GM18861 (cell line): ENCODE measurements around the gene ZNF212.

Experiments
- ATAC-seq: cut with Tn5 transposase; IDR thresholded peaks from one replicate; pipeline ENCODE4 v1.9.1; 2021; ENCODE audit not compliant: unreplicated experiment

ZNF212 gene

DNA sequence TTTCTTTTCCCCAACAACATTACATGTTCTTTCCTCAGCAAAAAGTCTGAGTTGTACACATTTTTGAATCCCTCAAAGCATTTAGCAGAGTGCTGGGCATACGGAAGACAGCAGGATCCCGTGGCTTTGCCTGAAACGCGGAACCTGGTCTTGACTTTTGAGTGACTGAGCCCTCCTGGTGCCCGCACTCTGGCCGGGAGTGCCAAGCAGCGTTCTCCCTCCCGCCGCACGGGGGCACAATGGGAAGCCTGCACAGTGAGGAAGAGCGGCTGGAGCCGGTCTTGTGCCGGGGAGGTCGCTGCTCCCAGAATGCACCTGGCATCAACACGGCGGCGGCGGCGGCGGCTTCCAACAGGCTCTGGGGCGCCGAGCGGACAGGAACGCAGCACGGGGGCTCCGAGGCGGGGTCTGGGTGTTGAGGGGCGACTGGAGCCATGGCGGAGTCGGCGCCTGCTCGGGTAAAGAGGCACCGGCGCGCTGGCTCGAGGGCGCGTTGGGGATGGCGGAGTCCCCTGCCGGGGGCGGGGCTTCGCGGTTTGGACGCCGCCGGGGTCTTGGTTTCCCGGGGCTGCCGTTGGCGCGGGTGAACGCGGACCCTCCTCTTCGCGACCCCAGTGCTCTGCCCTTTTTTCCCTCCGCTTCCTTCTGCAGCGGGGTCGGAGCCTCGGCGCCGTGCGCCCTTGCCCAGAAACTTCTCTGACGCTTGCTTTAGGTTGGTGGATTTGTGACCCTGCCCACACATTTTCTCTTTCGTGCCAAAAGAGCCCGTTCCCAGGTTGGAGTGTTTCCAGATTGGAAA is at the start of gene ZNF212:
Gene ZNF212, plus strand, starts transcription at position 307 of the 799 bp plus-strand sequence. Its CDS starts 128 bp downstream, at position 435.
- peak; percentile 99 for ATAC-seq

GRCh38 chr7:149191851-149192250 is 47.6 kb upstream of the ZNF212 start:
- no peak for ATAC-seq

DNA sequence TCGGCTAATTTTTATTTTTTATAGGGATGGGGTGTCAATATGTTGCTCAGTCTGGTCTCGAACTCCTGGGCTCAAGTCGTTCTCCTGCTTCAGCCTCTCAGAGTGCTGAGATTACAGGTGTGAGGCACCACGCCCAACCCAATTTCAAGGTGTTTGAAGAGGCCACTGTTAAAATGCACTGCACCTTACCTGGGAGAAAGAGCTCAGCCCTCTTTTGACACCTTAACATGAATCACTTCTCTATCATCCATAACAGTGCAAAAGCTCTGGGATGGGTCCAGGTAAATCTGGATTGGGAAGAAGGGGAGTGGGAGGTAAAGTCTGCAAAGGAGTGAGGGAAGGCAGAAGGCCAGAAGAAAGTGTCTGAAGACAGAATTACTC is 44.7 kb upstream of the ZNF212 start:
- no peak for ATAC-seq

- ATAC-seq: peak; percentile 87
Observed at GRCh38 chr7:149195180-149196150, 44.0 kb upstream of the ZNF212 start, which contains the start of gene ZNF282. Gene ZNF282 (plus strand): TSS chr7:149195546. CDS start chr7:149195590, 44 bp downstream.

DNA sequence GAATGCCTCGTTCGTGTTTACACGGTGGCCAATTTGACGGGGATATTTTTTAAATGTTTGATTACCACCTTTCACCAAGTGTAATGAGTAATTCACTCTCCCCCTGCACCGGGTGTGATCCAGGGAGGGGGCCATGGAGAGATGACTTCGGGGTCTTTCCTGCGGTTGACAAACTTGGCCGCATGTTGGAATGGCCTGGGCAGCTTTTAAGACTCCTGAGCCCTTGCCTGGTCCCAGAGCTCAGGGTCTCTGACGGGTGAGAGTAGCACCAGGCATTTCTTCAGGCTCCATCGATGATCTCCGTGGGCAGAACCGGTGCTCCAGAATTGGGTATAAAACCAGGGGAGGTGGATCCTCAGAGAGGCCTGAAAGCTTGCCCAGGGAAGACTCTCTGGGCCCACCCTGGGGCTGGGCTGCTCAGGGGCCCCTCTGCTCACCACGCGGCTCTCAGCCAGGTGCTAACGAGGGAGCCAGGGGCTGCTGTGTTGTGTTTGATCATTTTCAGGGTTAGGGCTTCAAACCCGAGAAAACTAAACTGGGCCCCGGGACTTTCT is 43.2 kb upstream of the ZNF212 start:
- ATAC-seq: no peak

- ATAC-seq: no peak
Observed at GRCh38 chr7:149196705-149197171, 42.7 kb upstream of the ZNF212 start.

DNA sequence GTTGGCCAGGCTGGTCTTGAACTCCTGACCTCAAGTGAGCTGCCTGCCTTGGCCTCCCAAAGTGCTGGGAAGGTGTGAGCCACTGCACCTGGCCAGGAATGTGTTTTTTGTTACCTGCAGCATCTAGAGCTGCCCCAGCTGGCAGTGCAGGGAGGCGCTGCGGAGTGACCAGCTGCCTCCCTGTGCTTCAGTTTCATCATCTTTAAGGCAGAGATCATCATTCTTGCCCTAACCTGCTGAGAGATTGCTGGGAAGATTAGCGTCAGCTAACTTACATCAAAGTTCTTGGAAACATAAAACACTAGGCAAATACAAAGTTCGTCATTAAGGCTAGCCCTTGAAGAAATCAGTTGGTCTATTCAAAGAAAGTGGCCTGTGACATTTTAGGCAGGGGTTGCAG is 41.8 kb upstream of the ZNF212 start:
- ATAC-seq: no peak

DNA sequence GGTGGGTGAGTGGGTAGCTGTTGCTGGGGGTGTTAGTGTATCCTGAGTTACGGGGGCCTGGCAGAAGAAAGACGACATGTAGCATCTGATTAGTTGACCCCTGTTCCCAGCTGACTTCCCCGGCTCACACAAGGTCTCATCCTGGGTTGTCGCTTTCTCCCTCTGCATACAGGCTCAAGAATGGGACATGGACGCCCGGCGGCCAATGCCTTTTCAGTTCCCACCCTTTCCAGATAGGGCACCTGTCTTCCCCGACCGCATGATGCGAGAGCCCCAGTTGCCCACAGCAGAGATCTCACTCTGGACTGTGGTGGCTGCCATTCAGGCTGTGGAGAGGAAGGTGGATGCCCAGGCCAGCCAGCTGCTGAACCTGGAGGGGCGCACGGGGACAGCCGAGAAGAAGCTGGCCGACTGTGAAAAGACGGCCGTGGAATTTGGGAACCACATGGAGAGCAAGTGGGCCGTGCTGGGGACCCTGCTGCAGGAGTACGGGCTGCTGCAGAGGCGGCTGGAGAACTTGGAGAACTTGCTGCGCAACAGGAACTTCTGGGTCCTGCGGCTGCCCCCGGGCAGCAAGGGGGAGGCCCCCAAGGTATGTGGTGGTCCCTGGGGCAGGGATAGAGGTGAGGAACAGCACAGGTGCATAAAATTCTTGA is 41.2 kb upstream of the ZNF212 start:
- ATAC-seq: no peak

DNA sequence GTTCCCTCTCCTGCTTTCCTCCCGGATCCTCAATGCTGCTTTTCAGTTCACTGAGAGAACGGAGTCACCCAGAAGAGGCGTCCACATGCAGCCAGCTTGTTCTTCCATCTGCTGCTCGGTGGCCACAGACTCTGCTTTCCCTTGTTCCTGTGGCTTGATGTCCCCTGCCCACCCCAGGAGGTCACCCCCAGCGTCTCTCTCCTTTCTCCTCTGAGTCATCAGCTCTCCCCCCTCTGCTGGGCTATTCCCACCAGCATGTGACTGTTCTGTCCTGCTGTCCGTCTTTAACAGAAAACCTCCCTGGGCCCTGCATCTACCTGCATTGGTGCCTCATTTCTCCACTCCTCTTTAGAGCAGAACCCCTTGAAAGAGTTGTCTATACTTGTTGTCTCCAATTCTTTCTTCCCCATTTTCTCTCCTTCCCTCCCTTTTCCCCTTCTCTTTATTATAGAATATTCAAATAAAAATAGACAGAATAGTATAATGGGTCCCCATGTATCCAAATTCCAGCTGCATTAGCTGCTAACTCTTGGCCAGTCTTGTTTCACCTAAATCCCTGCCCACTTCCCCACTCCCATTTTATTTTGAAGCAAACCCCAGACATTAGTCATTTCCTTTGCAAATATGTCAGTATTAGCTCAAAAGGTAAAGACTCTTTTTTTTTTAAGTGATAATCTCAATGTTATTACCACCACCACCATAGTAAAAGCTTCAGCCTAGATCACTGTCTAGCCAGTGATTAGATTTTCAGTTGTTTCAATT is 40.0 kb upstream of the ZNF212 start:
- no peak for ATAC-seq

DNA sequence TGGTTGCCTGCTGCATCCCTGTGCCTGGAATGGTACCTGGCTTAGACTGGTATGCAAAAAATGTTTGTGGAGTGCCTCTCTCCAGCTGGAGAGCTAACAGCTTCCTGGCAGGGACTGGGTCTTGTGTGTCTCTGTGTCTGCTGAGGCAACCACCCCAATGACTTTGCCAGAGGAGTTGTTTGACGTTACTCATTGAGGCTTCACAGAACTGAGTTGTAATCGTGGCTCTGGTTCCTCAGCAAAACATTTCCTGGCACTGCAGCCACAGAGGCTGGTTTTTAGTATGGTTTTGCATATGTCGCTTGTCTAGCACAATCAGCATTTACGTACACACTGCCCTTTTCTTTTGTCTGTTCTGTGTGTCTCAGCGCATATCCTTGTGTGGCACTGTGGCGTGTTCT is 36.6 kb upstream of the ZNF212 start:
- no peak for ATAC-seq

- no peak for ATAC-seq
Observed at GRCh38 chr7:149205690-149206381, 33.6 kb upstream of the ZNF212 start.

GRCh38 chr7:149207324-149208035 is 32.0 kb upstream of the ZNF212 start:
- no peak for ATAC-seq

- no peak for ATAC-seq
Observed at GRCh38 chr7:149209518-149210269, 29.8 kb upstream of the ZNF212 start.

DNA sequence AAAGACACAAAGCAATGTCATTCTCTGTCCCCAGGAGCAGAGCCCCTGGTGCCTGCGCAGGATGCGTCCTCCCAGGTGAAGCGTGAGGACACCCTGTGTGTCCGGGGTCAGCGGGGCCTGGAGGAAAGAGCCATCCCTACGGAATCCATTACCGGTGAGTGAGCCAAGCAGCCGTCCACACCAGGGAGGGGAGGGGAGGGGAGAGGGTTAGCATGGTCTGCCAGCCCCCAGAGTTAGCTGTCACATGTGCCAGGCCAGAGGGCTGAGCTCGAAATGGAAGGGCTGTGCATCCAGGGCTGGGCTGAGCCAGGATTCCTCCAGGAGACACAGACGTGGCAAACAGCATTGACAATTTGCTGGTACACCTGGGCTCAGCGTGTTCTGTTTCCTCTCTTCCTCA is 28.9 kb upstream of the ZNF212 start:
- ATAC-seq: no peak

DNA sequence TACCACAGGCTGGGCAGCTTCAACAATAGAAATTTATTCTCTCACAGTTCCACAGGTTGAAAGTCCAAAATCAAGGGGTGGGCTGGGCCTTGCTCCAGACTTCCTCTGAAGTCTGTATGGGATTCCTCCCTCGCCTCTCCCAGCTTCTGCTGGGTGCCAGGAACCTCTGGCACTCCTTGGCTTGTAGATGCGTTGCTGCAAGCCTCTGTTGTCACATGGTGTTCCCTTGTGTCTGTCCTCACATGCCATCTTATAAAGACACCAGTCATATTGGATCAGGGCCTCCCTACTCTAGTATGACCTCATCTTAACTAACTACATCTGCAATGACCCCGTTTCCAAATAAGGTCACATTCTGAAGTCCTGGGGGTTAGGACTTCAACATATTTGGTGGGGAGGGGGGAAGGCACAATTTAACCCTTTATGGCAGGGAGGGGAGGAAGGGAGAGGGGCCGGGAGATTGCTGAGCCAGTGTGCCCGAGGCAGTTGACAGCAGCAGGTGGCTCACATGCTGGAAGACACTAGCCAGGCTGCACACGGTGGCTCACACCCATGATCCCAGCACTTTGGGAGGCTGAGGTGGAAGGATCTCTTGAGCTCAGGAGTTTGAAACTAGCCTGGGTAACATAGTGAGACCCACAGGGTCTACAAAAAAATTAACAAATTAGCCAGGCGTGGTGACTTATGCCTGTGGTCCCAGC is 25.3 kb upstream of the ZNF212 start:
- no peak for ATAC-seq

- ATAC-seq: no peak
Observed at GRCh38 chr7:149216402-149216801, 23.0 kb upstream of the ZNF212 start.

DNA sequence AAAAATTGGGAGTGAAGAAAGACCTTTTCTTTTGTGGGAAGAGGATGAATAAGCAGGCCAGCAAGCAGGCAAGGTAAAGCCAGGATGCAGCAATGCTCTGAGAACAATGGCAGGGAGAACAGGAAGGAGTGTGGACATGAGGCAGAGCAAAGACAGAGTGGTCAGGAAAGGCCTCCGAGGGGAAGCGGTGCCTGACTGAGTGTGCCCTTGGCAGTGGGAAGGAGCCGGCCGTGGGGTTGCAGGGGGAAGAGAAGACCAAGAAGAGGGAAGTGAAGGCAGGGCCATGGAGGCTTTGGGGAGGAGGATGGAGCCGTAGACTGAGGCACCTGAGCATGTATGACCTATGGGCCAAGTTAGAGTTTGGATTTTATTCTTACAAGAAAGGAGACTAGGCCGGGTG is 21.9 kb upstream of the ZNF212 start:
- no peak for ATAC-seq
